Uterus (tissue), 2 donors: ENCODE measurements around the gene COX11.

Experiments used
- POLR2A ChIP-seq, 2 donors: fragments of 450-650 bp; IDR thresholded peaks; one replicate each; pipeline ENCODE4 v1.6.1; 2016; ENCODE audit warnings: antibody characterized with exemption in 2 of 2, mild to moderate bottlenecking in 1 of 2, moderate library complexity in 1 of 2
- TF ChIP-seq, protein P1 (sequence below), 4 experiments: fragments of 200-600 bp in 2 of 4; fragments of 450-650 bp in 2 of 4; sonication (generic) in 2 of 4; IDR thresholded peaks; one replicate each; pipeline ENCODE4 v1.5.1; 2016 to 2019; ENCODE audit warnings: antibody characterized with exemption in 4 of 4, mild to moderate bottlenecking in 2 of 4, moderate library complexity in 1 of 4

DNA sequence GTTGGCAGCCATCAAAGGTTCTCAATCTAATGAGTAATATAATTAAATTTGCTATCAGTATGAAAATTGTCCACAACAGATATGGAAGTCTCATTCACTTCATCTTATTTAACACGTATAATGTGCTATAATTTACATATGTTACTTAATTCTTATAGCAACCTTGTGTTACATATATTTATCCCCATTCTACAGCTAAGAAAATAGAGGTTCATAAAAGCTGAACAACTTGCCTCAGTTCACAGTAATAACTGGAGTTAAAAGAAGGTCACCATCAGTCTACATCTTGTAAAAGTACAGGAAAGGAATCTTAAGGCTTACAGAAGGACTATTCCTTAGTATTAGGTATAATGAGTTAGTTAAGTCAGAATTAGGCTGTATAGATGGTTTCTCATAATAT lies 28.0 kb upstream of the COX11 start:
- TF ChIP-seq, protein P1, sequence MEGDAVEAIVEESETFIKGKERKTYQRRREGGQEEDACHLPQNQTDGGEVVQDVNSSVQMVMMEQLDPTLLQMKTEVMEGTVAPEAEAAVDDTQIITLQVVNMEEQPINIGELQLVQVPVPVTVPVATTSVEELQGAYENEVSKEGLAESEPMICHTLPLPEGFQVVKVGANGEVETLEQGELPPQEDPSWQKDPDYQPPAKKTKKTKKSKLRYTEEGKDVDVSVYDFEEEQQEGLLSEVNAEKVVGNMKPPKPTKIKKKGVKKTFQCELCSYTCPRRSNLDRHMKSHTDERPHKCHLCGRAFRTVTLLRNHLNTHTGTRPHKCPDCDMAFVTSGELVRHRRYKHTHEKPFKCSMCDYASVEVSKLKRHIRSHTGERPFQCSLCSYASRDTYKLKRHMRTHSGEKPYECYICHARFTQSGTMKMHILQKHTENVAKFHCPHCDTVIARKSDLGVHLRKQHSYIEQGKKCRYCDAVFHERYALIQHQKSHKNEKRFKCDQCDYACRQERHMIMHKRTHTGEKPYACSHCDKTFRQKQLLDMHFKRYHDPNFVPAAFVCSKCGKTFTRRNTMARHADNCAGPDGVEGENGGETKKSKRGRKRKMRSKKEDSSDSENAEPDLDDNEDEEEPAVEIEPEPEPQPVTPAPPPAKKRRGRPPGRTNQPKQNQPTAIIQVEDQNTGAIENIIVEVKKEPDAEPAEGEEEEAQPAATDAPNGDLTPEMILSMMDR (IDR thresholded peaks at IDR 0.05) = no peak
- TF ChIP-seq POLR2A (IDR thresholded peaks at IDR 0.05) = no peak
